ENCODE data around the gene AP3S2. TPM values are rescaled to one million over a fixed set of nuclear protein-coding genes. Genes with fewer than 3 reads are reported as not detected.

Gene AP3S2
- total RNA-seq, 1 donor = 73.0 TPM

DNA sequence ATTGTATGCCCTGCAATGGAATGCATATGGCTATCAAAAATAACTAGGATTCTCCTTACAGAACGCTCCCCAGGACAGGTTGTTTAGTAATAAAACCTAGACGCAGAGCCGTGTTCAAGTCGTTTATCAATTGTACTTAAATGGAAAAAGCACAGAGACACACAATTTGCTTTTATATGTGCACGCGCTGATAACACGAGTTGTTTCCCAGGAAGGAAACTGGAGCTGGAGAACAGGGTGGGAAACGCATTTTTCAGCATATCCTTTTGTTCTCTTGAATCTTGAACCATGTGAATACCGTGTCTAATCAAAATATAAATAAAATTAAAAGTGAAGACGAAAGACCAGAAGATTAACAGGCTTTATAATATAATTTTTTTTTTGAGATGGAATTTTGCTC is 75.5 kb downstream of the AP3S2 start:
- no peak overlapping the region for H3K4me3 ChIP-seq (ENCODE audit: low read depth, low read length)
- TF ChIP-seq, protein P1, sequence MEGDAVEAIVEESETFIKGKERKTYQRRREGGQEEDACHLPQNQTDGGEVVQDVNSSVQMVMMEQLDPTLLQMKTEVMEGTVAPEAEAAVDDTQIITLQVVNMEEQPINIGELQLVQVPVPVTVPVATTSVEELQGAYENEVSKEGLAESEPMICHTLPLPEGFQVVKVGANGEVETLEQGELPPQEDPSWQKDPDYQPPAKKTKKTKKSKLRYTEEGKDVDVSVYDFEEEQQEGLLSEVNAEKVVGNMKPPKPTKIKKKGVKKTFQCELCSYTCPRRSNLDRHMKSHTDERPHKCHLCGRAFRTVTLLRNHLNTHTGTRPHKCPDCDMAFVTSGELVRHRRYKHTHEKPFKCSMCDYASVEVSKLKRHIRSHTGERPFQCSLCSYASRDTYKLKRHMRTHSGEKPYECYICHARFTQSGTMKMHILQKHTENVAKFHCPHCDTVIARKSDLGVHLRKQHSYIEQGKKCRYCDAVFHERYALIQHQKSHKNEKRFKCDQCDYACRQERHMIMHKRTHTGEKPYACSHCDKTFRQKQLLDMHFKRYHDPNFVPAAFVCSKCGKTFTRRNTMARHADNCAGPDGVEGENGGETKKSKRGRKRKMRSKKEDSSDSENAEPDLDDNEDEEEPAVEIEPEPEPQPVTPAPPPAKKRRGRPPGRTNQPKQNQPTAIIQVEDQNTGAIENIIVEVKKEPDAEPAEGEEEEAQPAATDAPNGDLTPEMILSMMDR (IDR thresholded peaks at IDR 0.05; ENCODE audit: insufficient read depth, low read depth, low read length) = no peak
- DNase-seq (ENCODE audit: low read depth) = peak; percentile 70

DNA sequence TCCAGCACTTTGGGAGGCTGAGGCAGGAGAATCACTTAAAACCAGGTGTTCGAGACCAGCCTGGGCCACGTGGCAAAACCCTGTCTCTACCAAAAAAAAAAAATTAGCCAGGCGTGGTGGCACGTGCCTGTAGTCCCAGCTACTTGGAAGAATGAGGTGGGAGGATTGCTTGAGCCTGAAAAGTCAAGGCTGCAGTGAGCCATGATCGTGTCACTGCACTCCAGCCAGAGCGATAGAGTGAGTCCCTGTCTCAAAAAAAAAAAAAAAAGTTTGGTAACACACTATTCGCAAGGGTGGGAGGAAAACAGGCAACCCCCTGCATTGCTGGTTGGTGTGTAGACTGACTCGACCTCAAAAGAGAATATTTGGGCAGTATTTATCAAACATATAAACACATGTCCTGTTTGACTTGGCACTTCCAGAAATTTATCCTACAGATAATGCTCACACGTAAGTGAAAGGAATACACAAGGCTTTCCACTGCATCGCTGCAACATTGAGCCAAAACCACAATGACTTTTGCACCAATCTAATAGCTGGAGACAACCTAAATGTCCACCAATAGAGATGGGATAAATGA is 76.0 kb downstream of the AP3S2 start:
- peak; percentile 56 for DNase-seq (ENCODE audit: low read depth)
- H3K4me3 ChIP-seq (ENCODE audit: low read depth, low read length) = no peak overlapping the region
- TF ChIP-seq, protein P1 (IDR thresholded peaks at IDR 0.05; ENCODE audit: insufficient read depth, low read depth, low read length) = no peak

DNA sequence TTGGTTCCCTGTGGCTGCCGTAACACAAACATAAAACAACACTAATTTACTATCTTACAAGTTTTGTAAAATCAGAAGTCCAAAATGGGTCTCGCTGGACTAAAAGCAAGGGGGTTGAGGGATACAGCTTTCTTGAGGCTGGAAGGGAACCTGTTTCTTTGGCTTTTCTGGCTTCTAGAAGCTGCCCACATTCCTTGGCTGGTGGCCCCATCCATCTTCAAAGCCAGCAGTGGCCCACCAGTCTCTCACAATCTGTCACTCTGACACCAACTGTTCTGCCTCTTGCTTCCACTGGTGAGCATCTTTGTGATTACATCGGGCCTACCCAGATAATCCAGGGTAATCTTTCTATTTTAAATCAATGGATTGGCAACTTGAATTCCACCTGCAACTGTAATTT is 78.0 kb downstream of the AP3S2 start:
- no peak overlapping the region for H3K4me3 ChIP-seq (ENCODE audit: low read depth, low read length)
- TF ChIP-seq, protein P1 (IDR thresholded peaks at IDR 0.05; ENCODE audit: insufficient read depth, low read depth, low read length) = no peak
- DNase-seq (ENCODE audit: low read depth) = no peak

DNA sequence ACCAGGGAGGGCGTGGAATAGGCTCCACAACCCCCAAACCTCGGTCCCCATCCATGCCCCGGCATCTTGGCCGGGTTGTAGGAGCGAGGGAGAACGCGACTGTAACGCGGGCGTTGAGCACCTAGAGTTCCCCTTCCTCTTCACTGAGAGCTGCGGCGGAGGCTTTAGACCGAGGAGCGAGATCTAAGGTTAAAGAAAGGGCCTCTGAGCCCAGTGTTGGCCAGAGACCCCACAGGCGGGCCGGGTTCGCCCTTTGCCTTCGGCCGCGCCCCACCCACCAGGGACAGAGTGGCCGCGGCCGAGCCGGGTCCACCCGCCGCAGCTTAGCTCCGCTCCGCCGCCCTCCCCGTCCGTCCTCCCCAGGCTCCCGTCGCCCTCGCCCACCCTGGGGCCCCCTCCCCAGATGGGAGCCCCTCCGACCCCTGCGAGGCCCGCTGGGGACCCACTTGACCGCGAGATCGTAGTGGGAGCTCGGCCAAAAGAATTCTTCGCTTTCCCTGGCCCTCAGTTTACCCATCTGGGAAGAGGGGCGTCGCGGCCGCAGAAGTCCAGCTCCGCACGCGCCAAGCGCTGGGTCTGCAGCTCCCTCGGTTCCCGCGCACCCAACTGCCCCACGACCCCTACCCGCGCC is 79.6 kb downstream of the AP3S2 start:
- peak overlapping the region; percentile 86 for H3K4me3 ChIP-seq (ENCODE audit: low read depth, low read length)
- DNase-seq (ENCODE audit: low read depth) = no peak
- TF ChIP-seq, protein P1 (IDR thresholded peaks at IDR 0.05; ENCODE audit: insufficient read depth, low read depth, low read length) = no peak

DNA sequence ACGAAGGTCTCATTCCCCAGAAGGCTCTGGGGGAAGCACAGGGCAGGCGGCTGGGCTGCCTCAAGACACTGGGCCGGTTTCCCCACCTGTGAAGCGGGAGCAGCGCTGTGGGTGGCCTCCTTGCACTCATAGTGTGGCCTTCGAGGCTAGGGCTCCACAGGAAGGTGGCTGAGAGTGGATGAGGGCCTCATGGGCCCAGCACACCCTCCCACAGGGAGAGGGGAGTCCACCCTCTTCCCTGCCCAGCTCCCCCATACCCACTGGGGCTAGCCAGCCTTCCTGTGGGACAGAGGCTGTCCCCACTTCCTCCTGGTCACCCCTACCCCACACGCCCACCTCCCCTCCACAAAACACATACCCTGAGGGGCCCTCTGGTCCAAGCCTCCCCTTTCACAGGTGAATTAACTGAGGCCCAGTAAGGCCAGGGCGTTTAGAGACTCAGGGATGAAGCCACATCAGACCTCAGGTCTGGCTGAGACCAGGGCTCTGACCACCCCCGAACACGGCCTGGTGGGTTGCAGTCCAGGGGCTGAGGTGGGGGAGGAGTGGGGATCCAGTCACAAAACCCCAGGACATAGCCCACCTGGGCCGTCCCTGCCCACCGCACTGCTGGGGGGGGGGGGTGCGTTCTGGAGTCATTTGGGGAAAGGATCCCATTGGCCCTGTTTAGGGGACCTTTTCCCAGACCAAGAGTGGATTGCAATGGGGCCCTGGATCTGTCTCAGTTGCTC is 80.2 kb downstream of the AP3S2 start:
- no peak for DNase-seq (ENCODE audit: low read depth)
- TF ChIP-seq, protein P1 (IDR thresholded peaks at IDR 0.05; ENCODE audit: insufficient read depth, low read depth, low read length) = no peak
- H3K4me3 ChIP-seq (ENCODE audit: low read depth, low read length) = peak overlapping the region; percentile 86

DNA sequence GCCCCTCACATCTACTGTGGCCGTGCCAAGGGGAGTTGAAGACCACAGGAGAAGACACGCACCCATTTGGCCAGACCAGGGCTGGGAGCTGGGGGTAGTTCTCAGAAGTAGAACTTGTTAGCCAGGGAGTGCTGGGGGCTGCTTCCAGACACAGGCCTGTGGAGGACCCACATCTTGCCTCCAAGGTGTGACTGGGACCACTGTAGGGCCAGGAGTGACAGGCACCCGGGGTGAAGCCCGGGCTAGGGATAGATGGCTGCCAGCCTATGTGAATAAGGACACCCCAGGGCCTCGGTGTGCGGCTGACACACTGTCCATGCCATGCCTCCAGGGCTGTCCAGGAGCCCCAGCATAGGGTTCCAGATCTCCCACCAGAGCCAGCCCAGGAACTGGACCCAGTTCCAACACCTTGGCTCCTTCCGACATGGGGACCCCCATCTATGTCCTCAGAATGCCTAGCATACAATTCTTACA is 80.9 kb downstream of the AP3S2 start:
- TF ChIP-seq, protein P1 (IDR thresholded peaks at IDR 0.05; ENCODE audit: insufficient read depth, low read depth, low read length) = no peak
- DNase-seq (ENCODE audit: low read depth) = no peak
- peak overlapping the region; percentile 86 for H3K4me3 ChIP-seq (ENCODE audit: low read depth, low read length)
